ENCODE measurements around the gene CELSR1. TPM values are rescaled to one million over a fixed set of nuclear protein-coding genes. Genes with fewer than 3 reads are reported as not detected.

The CELSR1 gene
- total RNA-seq, 1 experiment from 2014 or later: 14.2 TPM

- no peaks in the 10 kb centered on the region for H3K9me3 ChIP-seq (ENCODE audit: low read length)
- no peak overlapping the region for H3K4me2 ChIP-seq (ENCODE audit: low read length)
- no peak for DNase-seq
- H3K36me3 ChIP-seq (ENCODE audit: low read depth, low read length): no peaks in the 10 kb centered on the region
- no peaks in the 10 kb centered on the region for H3F3A ChIP-seq (ENCODE audit: low read length, unreplicated experiment)
- peaks cover 12% of the 10 kb centered on the region for H3K4me1 ChIP-seq (ENCODE audit: insufficient read depth, low read length)
- ChIA-PET CTCF (no interaction called here), POLR2A (ENCODE audit: unreplicated experiment) (no interaction called here)
- no peak overlapping the region for H3K27ac ChIP-seq (ENCODE audit: low read length)
- intact Hi-C loops (cut with micrococcal nuclease): no loop called here
- H4K20me1 ChIP-seq (ENCODE audit: low read length): no peaks in the 10 kb centered on the region
- no peaks in the 10 kb centered on the region for H3K9me2 ChIP-seq (replicated peaks; ENCODE audit: low read length)
- H3K9ac ChIP-seq (ENCODE audit: low read length): no peak overlapping the region
- H3K79me2 ChIP-seq (ENCODE audit: low read length): no peaks in the 10 kb centered on the region
- TF ChIP-seq CTCF (conservative IDR thresholded peaks at IDR 0.05; ENCODE audit: low read depth, low read length) (no peak), EZH2phosphoT487 (IDR thresholded peaks at IDR 0.05; ENCODE audit: borderline replicate concordance, low read length) (no peak), EZH2 (IDR thresholded peaks at IDR 0.05; ENCODE audit: low read length, unreplicated experiment) (no peak)
- no peak overlapping the region for H3K4me3 ChIP-seq (ENCODE audit: low read length)
- no TSS peak for BruUV-seq (replicated peaks)
- no peaks in the 10 kb centered on the region for H3K27me3 ChIP-seq (ENCODE audit: low read length)
- no peak overlapping the region for H2AFZ ChIP-seq (ENCODE audit: low read length)
- no peak for ATAC-seq
Observed at GRCh38 chr22:46449116-46449691, 88.2 kb downstream of the CELSR1 start.

GRCh38 chr22:46448333-46448732, 89.1 kb downstream of the CELSR1 start:
- no peak overlapping the region for H2AFZ ChIP-seq (ENCODE audit: low read length)
- H3K4me3 ChIP-seq (ENCODE audit: low read length): no peak overlapping the region
- H3K9me2 ChIP-seq (replicated peaks; ENCODE audit: low read length): no peaks in the 10 kb centered on the region
- H3K27me3 ChIP-seq (ENCODE audit: low read length): no peaks in the 10 kb centered on the region
- peaks cover 11% of the 10 kb centered on the region for H3K4me1 ChIP-seq (ENCODE audit: insufficient read depth, low read length)
- H3K4me2 ChIP-seq (ENCODE audit: low read length): no peak overlapping the region
- no peak for ATAC-seq
- no peaks in the 10 kb centered on the region for H4K20me1 ChIP-seq (ENCODE audit: low read length)
- POLR2A ChIA-PET (ENCODE audit: unreplicated experiment): no interaction called here
- H3K79me2 ChIP-seq (ENCODE audit: low read length): no peaks in the 10 kb centered on the region
- BruUV-seq (replicated peaks): no TSS peak
- H3K27ac ChIP-seq (ENCODE audit: low read length): no peak overlapping the region
- intact Hi-C loops (cut with micrococcal nuclease): no loop called here
- no peaks in the 10 kb centered on the region for H3K9me3 ChIP-seq (ENCODE audit: low read length)
- H3K36me3 ChIP-seq (ENCODE audit: low read depth, low read length): no peaks in the 10 kb centered on the region
- H3K9ac ChIP-seq (ENCODE audit: low read length): no peak overlapping the region
- DNase-seq: no peak
- TF ChIP-seq EZH2 (IDR thresholded peaks at IDR 0.05; ENCODE audit: low read length, unreplicated experiment) (no peak), EZH2phosphoT487 (IDR thresholded peaks at IDR 0.05; ENCODE audit: borderline replicate concordance, low read length) (no peak), CTCF (conservative IDR thresholded peaks at IDR 0.05; ENCODE audit: low read depth, low read length) (no peak)
- CTCF ChIA-PET: no interaction called here
- H3F3A ChIP-seq (ENCODE audit: low read length, unreplicated experiment): no peaks in the 10 kb centered on the region

- Histone ChIP-seq H2AFZ (ENCODE audit: low read length) (no peak overlapping the region), H4K20me1 (ENCODE audit: low read length) (no peaks in the 10 kb centered on the region), H3K4me2 (ENCODE audit: low read length) (no peak overlapping the region), H3K79me2 (ENCODE audit: low read length) (no peaks in the 10 kb centered on the region), H3K4me1 (ENCODE audit: insufficient read depth, low read length) (peaks cover 11% of the 10 kb centered on the region), H3K9me2 (replicated peaks; ENCODE audit: low read length) (no peaks in the 10 kb centered on the region), H3K27me3 (ENCODE audit: low read length) (no peaks in the 10 kb centered on the region), H3F3A (ENCODE audit: low read length, unreplicated experiment) (no peaks in the 10 kb centered on the region), H3K27ac (ENCODE audit: low read length) (no peak overlapping the region), H3K4me3 (ENCODE audit: low read length) (no peak overlapping the region), H3K36me3 (ENCODE audit: low read depth, low read length) (no peaks in the 10 kb centered on the region), H3K9me3 (ENCODE audit: low read length) (no peaks in the 10 kb centered on the region), H3K9ac (ENCODE audit: low read length) (no peak overlapping the region)
- ChIA-PET POLR2A (ENCODE audit: unreplicated experiment) (no interaction called here), CTCF (no interaction called here)
- no peak for TF ChIP-seq CTCF (conservative IDR thresholded peaks at IDR 0.05; ENCODE audit: low read depth, low read length)
- no peak for TF ChIP-seq EZH2phosphoT487 (IDR thresholded peaks at IDR 0.05; ENCODE audit: borderline replicate concordance, low read length)
- no peak for TF ChIP-seq EZH2 (IDR thresholded peaks at IDR 0.05; ENCODE audit: low read length, unreplicated experiment)
- ATAC-seq: no peak
- intact Hi-C loops (cut with micrococcal nuclease): no loop called here
- no TSS peak for BruUV-seq (replicated peaks)
- no peak for DNase-seq
Observed at GRCh38 chr22:46447906-46448305, 89.5 kb downstream of the CELSR1 start.

Data from PC-3 (cell line).